H7 (cell line): ENCODE data around the gene AOPEP. TPM values are rescaled to one million over a fixed set of nuclear protein-coding genes. Genes with fewer than 3 reads are reported as not detected.

Experiments
- DNase-seq: peaks from one replicate; pipeline ENCODE4 v3.0.0; 2012
- H3K27me3 ChIP-seq: 2 replicates; pipeline ENCODE4 v1.6.0; 2011; ENCODE audit warnings: mild to moderate bottlenecking, low read length; ENCODE audit not compliant: control insufficient read depth, insufficient read depth
- H3K36me3 ChIP-seq: replicated peaks from 2 replicates; pipeline ENCODE4 v1.5.1; 2011; ENCODE audit warnings: low read length; ENCODE audit not compliant: control insufficient read depth, insufficient read depth
- H3K4me3 ChIP-seq: 2 replicates; pipeline ENCODE4 v1.5.1; 2011; ENCODE audit warnings: low read depth, mild to moderate bottlenecking, control low read depth, low read length, moderate library complexity; ENCODE audit not compliant: insufficient read depth
- total RNA-seq: library from RNA; depleted of rRNA; stranded (reverse); fragments of >200 nt; shearing (Covaris generic); gene quantifications from 2 replicates; pipeline ENCODE4 v1.2.3, GENCODE V29; 2014

AOPEP gene
- total RNA-seq, 1 experiment from 2014 or later = 12.1 TPM

GRCh38 chr9:94907264-94907936 lies 180.9 kb downstream of the AOPEP start:
- no peak overlapping the region for H3K4me3 ChIP-seq
- H3K27me3 ChIP-seq = no peaks in the 10 kb centered on the region
- DNase-seq = no peak
- H3K36me3 ChIP-seq = no peaks in the 10 kb centered on the region

DNA sequence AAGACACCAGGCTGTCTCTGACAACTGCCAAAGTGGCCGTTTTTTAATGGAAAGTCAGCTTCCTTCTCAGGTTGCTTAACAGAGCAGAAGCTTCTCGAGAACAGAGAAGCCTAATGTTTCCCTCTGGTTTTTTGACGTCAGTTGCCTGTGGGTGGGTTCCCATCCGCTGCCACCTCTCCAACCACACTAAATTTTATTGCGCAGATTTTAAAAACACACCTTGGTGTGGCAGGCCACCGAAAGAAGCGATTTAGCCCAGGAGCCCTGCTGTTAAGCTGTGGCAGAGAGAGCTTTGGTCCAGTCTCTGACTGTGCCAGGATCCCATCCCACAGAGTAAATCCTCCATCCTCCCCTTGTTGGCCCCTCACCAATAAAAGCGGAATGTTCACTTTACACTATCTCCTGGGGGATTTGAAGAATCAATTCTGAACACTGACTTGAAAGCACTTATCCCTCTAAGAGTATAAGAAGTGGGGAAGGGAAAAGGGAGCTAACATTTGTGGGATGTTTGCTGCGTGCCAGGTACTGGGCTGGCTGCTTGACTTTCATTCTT lies 181.6 kb downstream of the AOPEP start:
- H3K4me3 ChIP-seq = no peak overlapping the region
- no peak for DNase-seq
- H3K27me3 ChIP-seq = no peaks in the 10 kb centered on the region
- H3K36me3 ChIP-seq = no peaks in the 10 kb centered on the region

DNA sequence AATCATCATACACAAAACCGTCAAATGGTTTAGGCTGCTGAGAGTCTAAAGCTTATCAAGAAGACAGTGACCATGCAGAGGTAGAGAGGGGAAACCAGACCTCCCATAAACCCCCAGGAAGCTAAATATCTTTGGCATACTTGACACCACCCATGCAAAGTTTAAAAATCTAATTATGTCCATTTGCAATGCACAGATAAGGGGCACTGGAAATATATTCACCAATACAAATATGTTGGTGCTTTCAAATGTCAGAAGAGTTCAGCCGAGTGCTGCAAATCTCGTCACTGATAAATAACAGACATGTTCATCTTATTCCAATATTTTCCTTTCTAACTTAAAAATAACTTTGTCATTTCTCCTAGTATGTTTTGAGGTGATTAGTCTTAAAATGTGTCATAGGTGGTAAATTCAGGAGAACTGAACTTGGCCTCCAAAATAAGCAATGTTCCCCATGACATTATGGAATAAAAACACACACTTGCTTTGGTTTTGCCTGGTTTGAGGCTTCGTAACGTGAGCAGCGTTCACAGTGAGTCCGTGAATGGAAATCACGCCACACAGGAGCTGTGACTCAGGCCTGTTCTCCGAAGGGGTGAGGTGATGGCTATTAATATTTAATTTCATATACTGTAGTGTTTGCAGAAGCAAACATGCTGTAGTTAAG lies 182.2 kb downstream of the AOPEP start:
- H3K27me3 ChIP-seq = no peaks in the 10 kb centered on the region
- no peak for DNase-seq

DNA sequence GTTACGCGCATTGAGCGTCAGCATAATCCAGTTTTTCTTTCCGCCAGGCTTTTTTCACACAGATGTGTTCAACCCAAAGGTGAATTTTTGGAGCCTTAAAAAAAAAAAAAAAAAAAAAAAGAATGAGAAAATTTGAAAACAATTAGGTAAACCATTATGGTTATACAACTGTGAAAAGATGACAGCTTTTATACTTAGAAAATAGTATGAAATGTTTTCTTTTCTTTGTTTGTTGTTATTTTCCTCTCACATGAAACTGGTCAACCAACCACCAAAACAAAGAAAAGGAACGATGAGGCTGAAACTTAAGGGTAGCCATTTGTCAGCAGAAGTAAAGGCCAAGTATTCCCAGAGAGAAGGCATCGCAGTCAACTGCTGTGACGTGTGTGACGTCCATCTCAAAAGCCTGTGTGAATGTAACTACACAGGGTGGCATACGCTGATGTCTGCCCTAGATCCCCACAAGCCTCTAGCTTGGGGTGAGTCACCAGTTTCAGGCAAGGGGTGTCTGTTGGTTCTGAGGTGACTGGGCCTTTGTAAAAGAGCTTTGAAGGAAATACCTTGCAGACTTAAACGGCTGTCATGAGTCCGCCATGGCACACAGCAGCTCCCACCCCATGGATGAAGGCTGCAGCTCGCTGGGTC lies 182.9 kb downstream of the AOPEP start:
- Histone ChIP-seq H3K36me3 (no peaks in the 10 kb centered on the region), H3K27me3 (no peaks in the 10 kb centered on the region), H3K4me3 (no peak overlapping the region)
- no peak for DNase-seq

More for the DNA sequence above, 182.2 kb downstream of the AOPEP start:
- Histone ChIP-seq H3K36me3 (no peaks in the 10 kb centered on the region), H3K4me3 (no peak overlapping the region)

DNA sequence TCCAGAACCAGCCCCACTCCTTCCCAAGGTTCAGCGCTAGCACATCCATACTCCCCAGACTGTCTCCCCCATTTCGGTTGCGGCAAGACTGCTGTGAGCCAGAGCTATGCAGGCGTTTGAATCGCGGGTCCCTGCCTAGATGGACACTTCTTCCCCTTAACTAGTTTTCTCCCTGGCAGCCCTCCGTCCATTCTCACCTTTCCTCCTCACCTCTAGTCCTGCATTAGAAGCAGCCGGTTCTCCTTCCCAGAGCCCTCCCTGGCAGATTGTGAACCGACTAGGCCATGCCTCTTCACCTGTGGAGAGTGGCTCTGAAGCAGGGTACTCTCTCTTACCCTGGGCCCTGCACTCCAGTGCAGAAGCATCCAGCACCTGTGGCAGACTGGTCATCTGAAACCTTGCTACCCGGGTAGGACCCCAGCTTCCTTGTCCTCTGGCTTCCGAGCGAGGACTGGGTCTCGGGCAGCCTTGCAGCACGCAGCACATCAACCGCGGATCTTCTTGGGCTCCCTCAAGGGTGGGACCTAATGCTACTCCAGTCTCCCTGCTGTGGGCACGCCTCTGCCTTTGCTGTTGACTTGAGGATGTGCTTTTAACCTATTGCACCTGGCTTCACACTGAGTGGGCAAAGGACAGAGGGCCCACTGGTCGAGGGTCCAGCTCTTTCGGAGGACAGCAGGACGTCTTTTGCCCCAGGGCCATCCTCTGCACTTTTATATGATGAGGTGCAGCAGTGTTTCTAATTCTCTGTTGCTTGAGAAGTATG lies 183.6 kb downstream of the AOPEP start:
- Histone ChIP-seq H3K36me3 (no peaks in the 10 kb centered on the region), H3K27me3 (no peaks in the 10 kb centered on the region), H3K4me3 (no peak overlapping the region)
- no peak for DNase-seq

DNA sequence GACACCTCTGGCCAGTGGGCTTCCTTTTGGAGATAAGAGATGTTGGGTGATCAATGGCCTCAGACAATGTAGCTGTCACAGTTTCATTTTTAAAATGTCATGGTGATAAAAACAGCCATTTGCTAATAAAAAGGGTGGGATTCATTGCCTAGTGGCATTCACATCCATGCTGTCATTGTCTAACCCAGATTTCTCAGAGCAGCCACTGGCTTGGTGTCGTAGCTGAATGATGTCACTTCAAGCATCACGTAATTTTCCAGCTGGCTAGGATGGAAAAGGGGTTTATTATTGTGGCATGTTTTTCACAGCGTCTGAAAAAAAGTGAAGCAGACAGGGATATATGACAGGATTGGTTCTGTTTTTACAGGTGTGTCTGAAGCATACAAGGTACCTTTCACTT lies 184.7 kb downstream of the AOPEP start:
- Histone ChIP-seq H3K4me3 (no peak overlapping the region), H3K36me3 (no peaks in the 10 kb centered on the region), H3K27me3 (no peaks in the 10 kb centered on the region)
- no peak for DNase-seq

DNA sequence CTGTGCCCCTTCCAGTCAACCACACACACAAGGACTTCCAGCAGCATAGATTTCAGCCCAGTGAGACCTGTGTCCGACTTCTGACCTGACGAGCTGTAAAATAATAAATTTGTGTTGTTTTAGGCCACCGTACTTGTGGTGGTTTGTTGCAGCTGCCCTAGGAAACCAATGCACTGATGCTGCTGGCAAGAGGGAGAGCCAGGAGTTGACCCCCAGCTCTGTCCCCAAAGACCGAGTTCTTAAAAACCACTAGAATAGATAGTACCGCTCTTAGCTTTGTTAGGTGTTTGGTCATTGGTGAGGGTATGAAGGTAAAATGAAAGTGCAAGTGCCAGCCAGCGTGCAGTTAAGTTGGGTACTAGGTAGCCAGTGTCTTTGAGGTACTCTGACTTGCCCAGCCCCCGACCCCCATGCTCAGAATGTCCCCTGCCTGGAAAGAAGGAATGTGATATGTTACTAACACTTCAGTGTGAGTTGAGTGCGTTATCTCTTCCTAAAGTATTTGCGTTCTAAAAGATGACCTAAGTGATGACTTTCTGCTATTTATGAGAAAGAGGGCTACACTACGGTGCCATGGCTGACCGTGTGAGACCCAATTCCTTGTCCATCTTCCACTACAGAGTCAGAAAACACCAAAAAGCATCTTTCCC lies 185.6 kb downstream of the AOPEP start:
- Histone ChIP-seq H3K36me3 (no peaks in the 10 kb centered on the region), H3K27me3 (no peaks in the 10 kb centered on the region), H3K4me3 (no peak overlapping the region)
- DNase-seq = no peak

GRCh38 chr9:94912700-94913249 lies 186.3 kb downstream of the AOPEP start:
- no peaks in the 10 kb centered on the region for H3K27me3 ChIP-seq
- H3K36me3 ChIP-seq = no peaks in the 10 kb centered on the region
- DNase-seq = no peak
- no peak overlapping the region for H3K4me3 ChIP-seq

DNA sequence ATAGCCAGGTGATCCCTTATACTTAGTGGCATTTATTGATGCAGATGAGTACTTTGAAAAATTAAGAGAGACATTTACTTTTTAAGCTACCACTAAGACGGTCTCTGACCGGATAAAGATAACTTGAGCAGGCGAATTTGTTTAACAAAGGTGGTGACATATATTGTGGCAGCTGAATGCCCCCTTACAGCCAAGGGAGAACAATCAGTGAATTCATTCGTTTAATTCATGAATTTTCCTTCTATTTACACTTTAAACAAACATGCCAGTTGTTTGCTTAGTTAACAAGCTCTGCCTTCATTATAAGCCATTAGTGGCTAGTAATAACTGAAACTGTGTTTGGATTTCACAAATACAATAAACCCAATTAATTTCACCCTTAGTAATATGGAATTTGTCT lies 187.1 kb downstream of the AOPEP start:
- DNase-seq = no peak
- no peaks in the 10 kb centered on the region for H3K36me3 ChIP-seq
- no peak overlapping the region for H3K4me3 ChIP-seq
- no peaks in the 10 kb centered on the region for H3K27me3 ChIP-seq

DNA sequence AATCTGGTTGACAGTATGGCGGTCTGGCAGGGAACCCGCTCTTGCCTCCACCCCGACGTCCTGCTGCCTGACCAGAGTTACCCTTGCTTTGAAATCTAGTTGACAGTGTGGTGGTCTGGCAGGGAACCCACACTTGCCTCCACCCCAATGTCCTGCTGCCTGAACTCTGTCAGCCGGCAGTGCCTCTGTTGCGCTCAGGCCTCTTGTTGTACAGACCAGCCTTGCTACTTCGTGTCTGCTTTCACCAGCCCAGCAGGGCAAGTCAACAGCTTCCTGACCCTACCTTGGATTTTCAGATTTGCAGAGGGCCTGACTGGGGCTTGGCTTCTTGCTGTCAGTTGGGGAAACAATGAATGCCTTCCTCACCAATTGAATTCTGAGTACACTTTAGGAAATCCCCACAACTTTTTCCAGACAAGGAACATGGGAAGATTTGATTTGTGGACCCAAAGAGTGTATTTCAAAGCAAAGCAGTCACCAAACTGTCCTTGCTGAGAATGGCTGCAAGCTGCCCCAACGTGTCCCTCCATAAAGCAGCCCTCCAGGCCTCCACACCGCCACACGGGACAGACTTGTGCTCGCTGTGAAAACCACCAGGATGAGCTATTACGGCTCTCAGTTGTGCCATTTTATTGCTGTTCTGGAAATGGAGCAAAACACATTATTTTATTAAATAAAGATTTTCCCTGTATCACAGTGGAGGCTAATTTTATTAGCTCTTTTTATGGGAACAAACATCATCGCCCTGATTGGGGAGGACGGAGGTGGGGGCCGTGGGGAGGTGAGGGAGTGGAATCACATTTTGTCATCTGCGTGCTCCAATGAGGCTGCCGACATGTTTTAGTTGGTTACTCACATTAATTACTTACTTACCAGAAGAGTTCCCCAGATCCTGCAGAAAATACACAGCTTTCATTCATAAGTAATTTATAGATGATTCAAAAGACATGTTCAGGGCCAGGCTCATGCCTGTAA lies 189.3 kb downstream of the AOPEP start:
- no peaks in the 10 kb centered on the region for H3K36me3 ChIP-seq
- no peak overlapping the region for H3K4me3 ChIP-seq
- no peaks in the 10 kb centered on the region for H3K27me3 ChIP-seq
- DNase-seq = no peak

DNA sequence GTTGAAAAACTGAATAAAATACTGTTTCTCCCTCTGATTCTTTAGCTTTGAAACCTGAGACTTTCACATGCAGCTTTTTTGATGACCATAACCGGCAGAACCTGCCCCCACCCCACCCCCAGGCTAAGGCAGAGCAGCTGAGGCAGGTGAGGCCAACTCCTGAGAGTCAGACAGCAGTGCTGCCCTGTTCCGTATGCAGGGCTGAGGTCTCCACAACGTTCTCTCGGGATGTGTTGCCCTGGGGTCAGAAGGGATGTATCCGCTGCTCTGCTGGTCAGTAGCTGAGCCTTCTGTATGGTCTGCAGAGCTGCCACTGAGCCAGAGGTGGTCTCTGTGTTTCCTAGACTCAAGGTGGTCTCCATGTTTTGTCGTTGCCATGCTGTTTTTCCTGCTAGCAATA lies 190.5 kb downstream of the AOPEP start:
- Histone ChIP-seq H3K27me3 (no peaks in the 10 kb centered on the region), H3K4me3 (no peak overlapping the region), H3K36me3 (no peaks in the 10 kb centered on the region)
- DNase-seq = no peak

GRCh38 chr9:94918038-94918753 lies 191.7 kb downstream of the AOPEP start:
- H3K27me3 ChIP-seq = no peaks in the 10 kb centered on the region
- H3K4me3 ChIP-seq = no peak overlapping the region
- no peaks in the 10 kb centered on the region for H3K36me3 ChIP-seq
- DNase-seq = no peak
